GM21423 (cell line): ENCODE measurements around the gene GBA2.

ENCODE experiments used
- ATAC-seq: cut with Tn5 transposase; IDR thresholded peaks from one replicate; pipeline ENCODE4 v1.9.1; 2021; ENCODE audit warnings: mild to moderate bottlenecking, moderate library complexity; ENCODE audit not compliant: unreplicated experiment

GBA2 gene

DNA sequence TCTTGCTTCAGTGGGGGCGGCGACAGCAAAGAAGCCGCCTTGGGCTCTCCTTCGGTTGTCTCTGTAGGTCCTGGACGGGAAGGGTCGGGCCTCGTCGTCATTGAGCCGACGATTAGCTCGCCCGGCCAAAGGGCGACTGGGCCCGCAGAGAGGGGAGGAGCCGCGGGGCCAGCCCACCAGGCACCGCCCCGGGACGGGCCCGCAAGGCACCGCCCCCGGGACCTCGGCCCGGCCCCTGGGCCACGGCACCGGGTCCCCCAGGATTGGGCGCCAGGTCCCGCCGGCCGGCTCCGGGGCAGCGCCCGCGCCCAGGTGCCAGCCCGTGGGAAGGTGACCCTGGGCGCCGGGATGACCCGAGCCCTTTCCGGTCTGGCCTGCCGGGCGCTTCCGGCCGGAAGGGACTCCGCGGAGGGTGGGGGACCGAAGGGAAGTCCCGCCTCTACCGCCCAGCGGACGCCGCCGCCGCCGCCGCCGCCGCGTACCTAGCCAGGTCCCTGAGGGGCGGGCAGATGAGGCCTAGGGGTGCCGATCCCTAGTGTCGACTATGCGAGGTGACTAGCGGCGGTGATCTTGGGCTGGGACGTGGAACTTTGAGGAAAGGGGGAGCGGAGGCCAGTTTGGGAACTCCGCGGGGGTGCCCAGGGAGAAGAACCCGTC is at the start of gene GBA2, which contains the start of gene RGP1:
GBA2 (minus strand) TSS at position 371 of the 657 bp plus-strand sequence. CDS start 524 bp downstream, outside the sequence.
RGP1 (plus strand) TSS at position 430 of the 657 bp plus-strand sequence. CDS start 469 bp downstream, outside the sequence.
- peak; percentile 77 for ATAC-seq

DNA sequence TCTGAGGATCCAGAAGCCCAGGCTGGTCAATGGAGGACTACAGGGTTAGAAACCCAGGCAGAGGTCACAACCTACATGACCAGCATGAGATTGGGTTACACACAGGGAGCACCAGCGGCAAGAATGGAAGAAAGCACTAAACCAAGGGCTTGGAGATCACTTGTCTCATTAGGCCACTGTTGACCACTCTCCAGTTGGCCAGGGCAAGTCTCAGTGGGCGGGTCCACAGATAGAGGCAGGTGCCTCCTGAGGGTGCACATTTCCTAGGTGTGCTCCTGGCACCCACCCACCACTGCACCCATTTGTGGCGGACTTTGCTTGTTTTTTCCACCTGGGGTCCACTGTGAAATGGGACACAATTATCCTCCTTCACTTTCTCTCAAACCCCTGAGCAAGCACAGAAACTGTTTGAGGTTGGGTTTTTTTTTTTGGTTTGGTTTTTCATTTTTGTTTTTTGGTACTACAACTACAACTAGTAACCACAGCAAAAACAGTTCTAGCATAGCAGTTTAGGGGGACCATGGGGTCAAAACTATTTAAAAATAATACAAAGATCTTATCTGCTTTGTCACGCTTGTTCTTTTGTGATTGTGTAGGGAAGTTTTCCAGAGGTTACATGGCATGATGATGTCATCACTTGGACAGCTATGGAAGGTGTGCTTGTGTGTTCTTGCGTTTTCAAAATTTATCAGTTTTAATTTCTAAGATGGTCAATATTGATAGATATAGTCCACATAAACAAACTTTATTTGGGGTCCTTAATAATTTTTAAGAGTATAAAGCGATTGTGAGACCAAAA is 48.5 kb upstream of the GBA2 start:
- ATAC-seq: no peak

DNA sequence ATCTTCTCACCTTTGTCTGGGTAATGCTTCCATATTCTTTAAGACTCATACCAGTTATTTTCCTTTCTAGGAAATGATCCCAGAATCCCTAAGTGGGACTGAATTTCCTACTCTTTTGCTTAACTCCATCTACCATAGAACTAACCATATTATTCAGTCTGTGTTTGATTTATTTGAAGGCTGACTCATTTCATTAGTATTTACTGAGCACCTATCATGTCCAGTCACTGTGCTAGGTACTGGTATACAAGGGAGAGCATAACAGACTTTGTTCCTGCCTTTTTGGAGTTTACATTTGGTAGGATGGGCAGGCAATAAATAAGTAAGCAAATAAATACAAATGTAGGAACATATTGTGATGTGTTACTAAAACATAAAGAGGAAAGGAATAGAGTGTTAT is 46.7 kb upstream of the GBA2 start:
- no peak for ATAC-seq

DNA sequence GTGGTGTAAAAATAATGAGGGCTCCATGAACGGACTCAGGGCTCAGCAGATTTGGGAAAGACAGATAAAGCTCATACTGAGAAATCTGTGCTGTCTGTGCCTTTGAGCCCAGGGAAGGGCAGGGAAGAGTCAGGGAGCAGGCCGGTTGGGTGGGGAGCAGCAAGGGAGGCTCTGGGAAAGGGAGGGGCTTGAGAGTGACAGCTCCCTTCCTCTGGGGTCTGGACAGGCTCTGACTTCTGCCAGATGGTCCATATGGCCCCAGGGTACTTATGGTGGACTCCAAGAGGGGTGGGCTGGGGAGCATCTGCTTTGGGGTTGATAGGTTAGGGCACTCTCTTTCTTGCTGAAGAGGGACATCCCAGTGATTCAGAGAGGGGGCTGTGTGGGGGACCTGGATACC is 44.4 kb upstream of the GBA2 start:
- ATAC-seq: no peak

DNA sequence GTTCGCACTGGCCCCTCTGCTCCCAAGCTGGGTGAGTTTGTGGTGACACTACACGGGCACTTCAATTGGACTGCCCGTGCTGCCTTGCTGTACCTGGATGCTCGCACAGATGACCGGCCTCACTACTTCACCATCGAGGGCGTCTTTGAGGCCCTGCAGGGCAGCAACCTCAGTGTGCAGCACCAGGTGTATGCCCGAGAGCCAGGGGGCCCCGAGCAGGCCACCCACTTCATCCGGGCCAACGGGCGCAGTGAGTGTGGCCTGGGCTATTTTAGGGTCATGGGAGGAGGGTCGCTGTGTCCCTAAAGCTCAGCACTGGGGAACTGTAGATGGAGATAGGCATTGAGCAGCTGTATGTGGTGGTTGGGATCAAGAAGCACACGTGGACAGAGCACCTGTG is 43.8 kb upstream of the GBA2 start:
- no peak for ATAC-seq

DNA sequence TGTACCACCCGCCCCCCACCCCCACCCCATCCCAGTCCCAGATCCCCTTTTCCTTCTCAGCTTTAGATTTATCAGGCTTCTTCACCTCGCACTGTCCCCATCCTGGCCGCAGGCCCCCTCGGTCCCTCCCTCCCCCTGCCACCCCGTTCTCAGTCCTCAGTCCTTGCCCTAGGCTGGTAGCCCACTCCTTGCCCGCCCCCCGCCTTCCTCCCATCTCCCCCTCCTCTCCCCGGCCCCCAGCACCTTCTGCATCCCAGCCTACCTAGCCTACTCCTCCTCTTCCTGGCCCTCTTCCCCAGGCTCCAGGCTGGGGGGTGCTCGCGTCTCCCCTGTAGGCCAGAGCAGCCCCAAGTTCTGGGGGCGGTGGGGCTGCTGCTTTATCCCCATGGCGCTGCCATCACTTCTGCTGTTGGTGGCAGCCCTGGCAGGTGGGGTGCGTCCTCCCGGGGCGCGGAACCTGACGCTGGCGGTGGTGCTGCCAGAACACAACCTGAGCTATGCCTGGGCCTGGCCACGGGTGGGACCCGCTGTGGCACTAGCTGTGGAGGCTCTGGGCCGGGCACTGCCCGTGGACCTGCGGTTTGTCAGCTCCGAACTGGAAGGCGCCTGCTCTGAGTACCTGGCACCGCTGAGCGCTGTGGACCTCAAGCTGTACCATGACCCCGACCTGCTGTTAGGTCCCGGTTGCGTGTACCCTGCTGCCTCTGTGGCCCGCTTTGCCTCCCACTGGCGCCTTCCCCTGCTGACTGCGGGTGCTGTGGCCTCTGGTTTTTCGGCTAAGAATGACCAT is 43.2 kb upstream of the GBA2 start:
- no peak for ATAC-seq

DNA sequence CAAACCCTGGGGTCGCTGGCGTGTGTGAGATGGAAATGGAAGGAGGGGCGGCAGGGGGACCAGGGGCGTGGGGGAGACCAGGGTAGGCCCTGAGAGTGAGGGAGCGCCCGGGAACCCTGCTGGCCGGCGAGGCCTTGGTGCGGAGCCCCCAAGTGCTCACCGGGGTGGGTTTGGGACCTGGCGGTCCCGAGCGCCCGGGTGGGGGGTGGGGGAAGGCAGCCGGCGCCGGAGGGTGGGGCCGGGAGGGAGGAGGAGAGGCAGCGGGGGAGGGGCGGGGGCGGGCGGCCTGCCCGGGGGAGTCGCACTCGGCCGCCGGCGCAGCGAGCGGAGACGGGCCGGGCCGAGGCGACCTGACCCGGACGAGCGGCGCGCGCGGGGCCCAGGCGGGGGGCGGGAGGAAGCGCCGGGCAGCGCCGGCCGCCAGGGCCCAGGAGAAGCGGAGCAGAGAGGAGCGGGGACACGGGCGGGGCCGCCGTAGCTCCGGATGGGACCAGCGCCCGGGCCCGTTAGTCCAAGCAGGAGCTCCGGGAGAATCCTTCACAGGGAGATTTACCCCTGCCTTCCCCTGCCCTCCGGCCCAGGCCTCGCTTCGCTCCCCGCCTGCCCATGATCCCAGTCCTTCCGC is 42.4 kb upstream of the GBA2 start, which contains the start of gene NPR2:
NPR2 (plus strand) TSS at position 295 of the 625 bp plus-strand sequence. CDS start 818 bp downstream, outside the sequence.
- no peak for ATAC-seq

DNA sequence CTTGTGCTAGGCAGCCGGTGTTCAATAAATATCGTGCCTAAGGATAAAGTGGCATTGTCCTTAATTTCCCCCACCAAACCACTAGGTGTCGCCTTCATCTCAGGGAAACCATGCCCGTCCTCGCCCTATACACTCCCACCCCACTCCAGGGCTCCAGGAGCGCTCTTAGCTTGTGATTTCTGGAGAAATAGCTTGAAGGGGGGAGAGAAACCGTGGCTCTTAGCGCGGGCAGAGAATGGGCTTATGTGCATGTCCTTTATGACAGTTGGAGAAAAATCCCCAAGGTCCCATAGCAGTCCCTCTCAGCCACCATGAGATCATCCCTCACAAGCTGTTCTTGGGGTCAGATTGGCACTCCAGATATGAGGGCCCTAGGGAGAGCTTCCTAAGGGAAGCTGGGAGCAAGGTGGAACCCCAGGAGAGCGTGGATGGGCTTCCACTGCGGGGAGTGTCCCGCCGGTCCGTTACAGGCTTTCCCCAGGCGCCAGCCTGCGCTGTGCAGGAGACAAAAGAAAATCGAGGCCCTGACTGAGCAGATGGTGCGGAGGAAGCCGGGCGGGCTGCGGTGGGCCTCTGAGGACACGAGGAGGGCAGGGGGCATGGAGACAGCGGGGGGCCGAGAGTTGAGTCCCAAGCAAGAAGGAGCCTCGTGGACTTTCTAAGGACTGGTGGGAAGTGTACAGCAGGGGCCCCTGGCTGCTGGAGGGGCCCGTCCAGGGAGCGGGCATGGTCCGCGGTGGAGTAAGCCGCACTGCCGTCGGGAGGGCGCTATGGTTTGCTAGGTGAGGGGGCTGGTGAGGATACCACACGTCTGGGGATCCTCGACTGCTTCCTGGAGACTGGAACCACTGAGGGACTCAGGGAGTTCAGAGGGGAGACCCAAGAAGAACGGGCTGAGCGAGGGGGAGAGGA is 41.6 kb upstream of the GBA2 start:
- ATAC-seq: no peak

DNA sequence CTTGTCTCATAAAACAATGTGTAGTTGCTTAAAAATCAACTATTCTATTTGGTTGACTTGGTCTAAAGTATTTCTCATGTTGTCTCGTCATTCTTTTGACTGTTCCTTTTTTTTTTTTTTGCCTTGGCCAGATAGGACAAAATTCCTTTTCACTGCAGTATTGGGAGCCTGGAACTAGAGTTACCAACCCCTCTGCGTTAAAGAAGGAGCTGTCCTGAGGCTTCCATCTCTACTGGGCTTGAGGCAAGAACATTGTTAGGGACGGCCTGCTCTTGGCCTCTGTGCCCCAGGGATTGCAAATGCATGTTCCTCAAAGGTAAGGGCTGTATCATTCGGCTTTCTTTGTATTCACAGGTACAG is 41.0 kb upstream of the GBA2 start:
- ATAC-seq: no peak

DNA sequence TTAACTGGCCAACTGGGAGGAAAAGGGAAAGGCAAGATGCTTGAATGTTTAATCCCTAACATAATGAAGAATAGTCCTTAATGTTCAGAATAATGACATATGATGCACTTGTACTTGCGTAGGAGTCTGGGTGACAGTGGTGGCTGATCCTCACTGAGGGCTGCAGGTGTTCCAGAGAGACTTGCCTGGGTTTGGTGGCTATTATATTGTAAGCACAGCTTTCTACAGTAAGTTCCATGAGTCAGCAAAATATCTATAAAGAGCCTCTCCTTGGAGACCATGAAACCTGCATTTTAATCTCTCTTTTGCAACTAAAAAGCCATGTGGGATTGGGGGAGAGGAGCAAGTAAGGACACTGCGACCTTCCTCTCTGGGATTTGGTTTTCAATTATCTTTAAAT is 40.5 kb upstream of the GBA2 start:
- no peak for ATAC-seq

DNA sequence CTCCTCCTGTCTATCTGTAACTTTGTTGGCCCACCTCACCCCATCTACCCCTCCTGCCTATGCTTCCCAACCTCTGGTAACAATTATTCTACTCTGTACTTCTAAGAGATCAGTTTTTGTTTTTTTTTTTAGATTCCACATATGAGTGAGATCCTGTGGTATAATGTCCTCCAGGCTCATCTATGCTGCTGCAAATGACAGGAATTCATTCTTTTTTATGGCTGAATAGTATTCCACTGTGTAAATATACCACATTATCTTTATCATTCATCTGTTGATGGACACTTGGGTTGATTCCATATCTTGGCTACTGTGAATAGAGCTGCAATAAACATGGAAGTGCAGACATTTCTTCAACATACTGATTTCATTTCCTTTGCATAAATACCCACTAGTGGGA is 34.4 kb upstream of the GBA2 start:
- no peak for ATAC-seq

DNA sequence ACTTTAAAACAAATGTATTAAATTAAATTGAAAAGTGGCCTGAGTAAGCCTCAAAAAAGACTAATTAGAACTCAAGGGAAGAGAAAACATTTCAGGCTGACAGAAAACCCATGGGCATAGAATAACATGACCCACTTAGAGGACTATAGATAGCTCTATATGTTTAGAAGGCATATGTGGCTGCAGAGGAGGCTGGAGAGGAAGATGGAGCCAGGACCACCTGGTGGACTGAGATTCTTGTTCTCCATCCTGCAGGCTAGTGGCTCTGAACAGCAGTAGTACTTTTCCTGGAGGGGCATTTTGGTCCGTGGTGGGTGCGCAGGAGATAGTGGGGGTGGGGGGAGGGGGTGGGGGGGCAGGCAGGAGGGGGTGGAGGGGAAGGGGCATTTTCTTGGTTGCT is 32.0 kb upstream of the GBA2 start:
- no peak for ATAC-seq

DNA sequence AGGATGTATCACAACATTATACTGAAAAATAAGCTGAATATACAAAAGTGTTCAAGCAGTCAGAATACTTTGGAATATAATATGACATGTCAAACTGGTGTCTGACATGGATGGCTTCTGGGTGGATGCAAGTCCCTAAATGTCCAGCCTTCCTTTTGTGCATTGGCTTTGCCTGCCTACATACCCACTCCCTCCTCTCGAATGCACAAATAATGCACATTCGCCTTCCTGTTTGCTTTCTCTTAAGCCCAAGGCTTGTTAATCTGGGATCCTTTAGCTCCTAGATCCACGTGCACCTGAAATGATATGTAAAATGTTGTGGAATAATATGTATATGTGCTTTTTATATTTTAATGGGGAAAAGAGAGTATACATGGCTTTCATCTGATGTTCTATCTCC is 29.5 kb upstream of the GBA2 start:
- no peak for ATAC-seq

DNA sequence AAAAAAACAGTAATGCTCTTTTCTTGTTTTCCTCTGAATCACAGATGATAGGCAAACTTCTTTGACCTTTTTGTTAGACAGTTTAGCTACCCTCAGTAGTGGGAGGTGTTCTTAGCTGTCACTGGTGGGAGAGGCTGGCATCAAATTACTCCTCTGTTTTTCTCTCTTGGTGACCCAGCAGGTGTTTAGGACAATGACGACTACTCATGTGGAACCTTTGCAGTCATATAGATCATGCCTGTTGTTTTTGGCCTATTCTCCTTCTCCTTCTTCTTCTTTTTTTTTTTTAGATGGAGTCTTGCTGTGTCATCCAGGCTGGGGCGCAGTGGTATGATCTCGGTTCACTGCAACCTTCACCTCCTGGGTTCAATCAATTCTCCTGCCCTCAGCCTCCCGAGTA is 27.0 kb upstream of the GBA2 start:
- ATAC-seq: no peak

DNA sequence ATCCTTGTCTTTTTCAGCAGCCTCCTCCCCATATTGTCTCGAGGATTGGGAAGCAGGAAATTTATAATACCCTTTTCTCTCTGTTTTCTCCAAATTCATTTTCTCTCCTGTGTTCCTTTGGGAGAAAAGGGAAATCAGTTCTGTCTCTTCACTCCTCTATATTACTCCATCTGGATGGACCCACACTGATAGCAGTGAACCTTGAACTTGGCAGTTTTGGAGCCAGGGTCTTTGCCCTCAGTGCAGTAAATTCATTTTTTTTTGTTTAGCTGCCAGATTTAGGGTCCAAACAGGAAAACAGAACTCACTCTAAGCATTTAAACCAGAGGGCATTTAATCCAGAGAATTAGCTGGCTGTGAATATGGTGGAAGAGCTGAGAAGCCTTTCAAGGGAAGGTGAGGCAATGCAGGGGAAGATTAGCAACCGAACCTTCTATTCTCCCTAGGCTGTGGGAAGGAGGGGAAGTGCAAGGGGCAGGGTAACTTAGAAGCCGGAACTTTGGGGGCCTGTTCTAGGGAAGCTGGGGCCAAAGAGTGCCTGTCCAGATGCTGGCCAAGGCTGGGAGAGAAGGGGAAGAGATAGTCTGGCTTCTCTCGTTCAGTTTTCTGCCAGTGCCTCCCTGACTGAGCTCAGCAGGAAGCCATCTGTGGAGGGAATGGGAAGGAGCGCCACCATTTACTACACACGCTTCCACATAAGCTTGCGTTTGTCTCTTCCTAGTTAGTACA is 26.0 kb upstream of the GBA2 start:
- ATAC-seq: no peak

DNA sequence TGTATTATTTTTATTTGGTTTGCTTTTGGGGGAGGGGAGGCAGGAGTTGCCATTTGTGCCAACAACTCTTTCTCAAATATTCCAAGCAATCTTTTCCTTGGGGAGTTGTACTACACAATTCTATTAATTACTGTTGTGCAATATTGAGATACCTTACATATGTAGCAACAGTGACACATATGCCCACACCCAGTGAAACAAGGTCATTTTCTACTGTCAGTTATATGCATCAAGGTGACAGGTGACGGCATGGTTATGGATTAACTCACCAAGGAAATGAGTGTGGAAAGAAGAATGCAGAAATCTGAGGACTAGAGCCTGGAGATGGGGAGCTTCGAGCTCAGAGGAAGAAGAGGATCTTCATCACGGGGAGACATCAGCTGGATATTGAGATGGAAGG is 22.9 kb upstream of the GBA2 start:
- no peak for ATAC-seq

DNA sequence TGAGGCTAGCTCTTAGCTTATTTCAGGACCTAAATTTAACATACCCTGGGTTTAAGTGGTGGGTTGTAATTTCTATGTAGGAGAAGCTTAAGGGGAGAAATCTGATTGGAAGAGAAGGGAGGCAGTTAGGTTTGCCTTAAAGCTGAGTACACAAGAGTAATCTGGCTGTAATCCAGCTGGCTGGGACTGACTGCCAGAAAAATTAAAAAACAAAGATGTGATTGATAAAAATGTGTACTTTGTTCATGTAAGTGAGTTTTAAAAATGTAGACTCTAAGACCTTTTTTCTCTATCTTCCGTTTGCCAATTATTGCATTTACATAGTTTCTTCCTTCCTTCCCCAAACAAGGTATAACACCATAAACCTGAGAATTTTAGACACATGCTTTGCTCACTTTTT is 22.5 kb upstream of the GBA2 start:
- ATAC-seq: no peak

DNA sequence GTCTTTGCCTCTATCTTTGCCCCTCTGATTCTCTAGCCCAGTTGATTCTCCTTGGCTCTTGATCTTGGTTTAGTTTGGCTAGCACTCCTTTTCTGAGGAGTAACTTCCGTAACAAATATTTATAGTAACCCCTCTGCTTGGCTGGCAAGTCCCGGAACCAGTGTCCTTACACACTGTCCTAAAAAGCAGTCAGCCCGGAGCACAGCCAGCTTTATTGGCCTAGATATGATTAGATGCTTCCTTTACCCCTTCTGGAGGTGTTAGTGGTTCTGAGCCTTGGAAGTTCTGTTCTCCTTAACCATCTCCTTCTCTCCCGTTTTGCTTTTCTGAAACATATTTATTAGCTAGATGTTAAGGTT is 22.0 kb upstream of the GBA2 start:
- ATAC-seq: no peak

DNA sequence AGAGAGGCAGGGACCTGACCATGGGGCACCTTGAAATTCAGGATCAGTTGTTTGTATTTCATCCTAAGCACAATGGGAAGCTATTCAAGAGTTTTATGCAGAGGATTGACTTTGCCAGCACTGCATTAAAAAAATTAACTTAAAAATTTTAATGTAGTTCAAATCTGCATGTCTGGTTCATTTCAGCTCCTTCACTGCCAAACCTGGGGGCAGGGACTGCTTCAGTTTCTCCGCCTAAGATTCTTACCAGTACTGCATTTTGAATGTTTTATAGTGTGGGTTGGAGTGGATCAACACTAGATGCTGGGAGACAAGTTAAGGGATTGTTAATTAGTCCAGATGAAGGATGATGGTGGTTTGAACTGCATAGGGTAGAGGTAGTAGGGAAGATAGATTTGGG is 20.7 kb upstream of the GBA2 start:
- no peak for ATAC-seq

DNA sequence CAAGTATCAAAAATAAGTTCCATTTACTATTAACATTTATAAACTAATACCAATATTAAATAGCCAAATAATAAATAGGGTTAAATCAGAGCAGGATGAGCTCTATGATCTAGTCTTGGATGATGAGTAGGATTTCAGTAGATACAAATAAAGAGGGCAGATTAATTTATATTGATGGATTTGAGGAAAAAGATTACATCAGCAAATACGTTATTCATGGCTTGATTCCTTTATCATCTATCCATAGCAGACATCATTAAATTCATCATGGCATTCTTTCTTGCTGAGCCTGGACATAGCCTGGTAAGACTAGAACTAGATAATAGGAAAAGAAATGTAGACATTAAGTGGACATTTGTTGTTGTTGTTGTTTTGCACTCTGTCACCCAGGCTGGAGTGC is 18.4 kb upstream of the GBA2 start:
- no peak for ATAC-seq
